Posterior vena cava (tissue), 2 donors: ENCODE results near the gene SMOC2. TPM values are rescaled to one million over a fixed set of nuclear protein-coding genes. Genes with fewer than 3 reads are reported as not detected.
"Not testable (repeated sequence)": the region's sequence is repeated elsewhere in the genome, so short reads cannot be mapped to it uniquely, and the experiment has no call there.

Experiments used
- DNase-seq: peaks from one replicate; pipeline ENCODE4 v3.0.0-alpha.2; 2020; ENCODE audit warnings: low spot score
- intact Hi-C, 2 donors: fragments of 100-400 bp; cut with DNase I; formaldehyde crosslinking; loops; one replicate each; pipeline versions ENCODE4 v1.14.1 to v1.14.2; 2022 to 2023
- total RNA-seq, 2 donors: library from RNA; stranded (reverse); fragmentation: NEBNext Ultra II Directional; extraction: Animal tissue kit (Norgen Biotek cat#: 25700); gene quantifications; one replicate each; pipeline ENCODE4 v1.2.1, GENCODE V29; 2021
- donor health status: DM: yes; HTN: yes; CAD: no.
- donor health status: DM: yes; HTN: yes; CAD: no.

SMOC2 gene
- total RNA-seq, 2 donors from 2014 or later: 77.6 to 176 TPM

GRCh38 chr6:168704678-168705077 is 263.7 kb downstream of the SMOC2 start:
- no peak for DNase-seq
- intact Hi-C loops: no loop called here

- intact Hi-C loops: not testable (repeated sequence)
These were observed 264.3 kb downstream of the SMOC2 start for GRCh38 chr6:168705271-168705670.

GRCh38 chr6:168706471-168707177 is 265.6 kb downstream of the SMOC2 start:
- peak; percentile 66 for DNase-seq
- intact Hi-C loops: no loop called here

More at GRCh38 chr6:168705271-168705670, 264.3 kb downstream of the SMOC2 start:
- not testable (repeated sequence) for DNase-seq

GRCh38 chr6:168708526-168708925 is 267.5 kb downstream of the SMOC2 start:
- no peak for DNase-seq
- intact Hi-C loops: no loop called here

GRCh38 chr6:168708984-168709383 is 268.0 kb downstream of the SMOC2 start:
- DNase-seq: no peak
- intact Hi-C loops: no loop called here

GRCh38 chr6:168709390-168709789 is 268.4 kb downstream of the SMOC2 start:
- intact Hi-C loops: no loop called here
- DNase-seq: no peak

GRCh38 chr6:168709991-168710390 is 269.0 kb downstream of the SMOC2 start:
- intact Hi-C loops: no loop called here

GRCh38 chr6:168711049-168711640 is 270.2 kb downstream of the SMOC2 start:
- DNase-seq: no peak
- intact Hi-C loops: no loop called here

More at GRCh38 chr6:168709991-168710390, 269.0 kb downstream of the SMOC2 start:
- DNase-seq: no peak

GRCh38 chr6:168711666-168712300 is 270.8 kb downstream of the SMOC2 start:
- intact Hi-C loops: no loop called here
- no peak for DNase-seq

- DNase-seq: no peak
- intact Hi-C loops: no loop called here
These were observed 272.0 kb downstream of the SMOC2 start for GRCh38 chr6:168712993-168713392.

- intact Hi-C loops: no loop called here
- no peak for DNase-seq
These were observed 272.9 kb downstream of the SMOC2 start for GRCh38 chr6:168713839-168714238.

- DNase-seq: no peak
- intact Hi-C loops: no loop called here
These were observed 273.7 kb downstream of the SMOC2 start for GRCh38 chr6:168714547-168715260.

GRCh38 chr6:168715643-168716481 is 274.9 kb downstream of the SMOC2 start:
- no peak for DNase-seq
- intact Hi-C loops: no loop called here

GRCh38 chr6:168716581-168716980 is 275.6 kb downstream of the SMOC2 start:
- intact Hi-C loops: no loop called here
- no peak for DNase-seq

- intact Hi-C loops: no loop called here
- DNase-seq: no peak
These were observed 276.5 kb downstream of the SMOC2 start for GRCh38 chr6:168717491-168717890.
